HG03064 (cell line): ENCODE measurements around the gene WWTR1.

Source experiments
- ATAC-seq: cut with Tn5 transposase; IDR thresholded peaks from one replicate; pipeline ENCODE4 v1.9.1; 2021; ENCODE audit warnings: low read depth; ENCODE audit not compliant: unreplicated experiment

WWTR1 gene

GRCh38 chr3:149538371-149538770 lies 119.5 kb downstream of the WWTR1 start:
- no peak for ATAC-seq

- ATAC-seq, result no peak
Observed at GRCh38 chr3:149536429-149536828, 121.4 kb downstream of the WWTR1 start.

GRCh38 chr3:149535333-149535685 lies 122.5 kb downstream of the WWTR1 start:
- no peak for ATAC-seq

GRCh38 chr3:149534671-149535332 lies 123.0 kb downstream of the WWTR1 start:
- ATAC-seq, result no peak

GRCh38 chr3:149534082-149534481 lies 123.7 kb downstream of the WWTR1 start:
- ATAC-seq, result no peak

GRCh38 chr3:149532489-149533180 lies 125.2 kb downstream of the WWTR1 start:
- ATAC-seq, result no peak

- ATAC-seq, result no peak
Observed at GRCh38 chr3:149529099-149529498, 128.7 kb downstream of the WWTR1 start.

GRCh38 chr3:149528340-149528650 lies 129.5 kb downstream of the WWTR1 start:
- no peak for ATAC-seq

- ATAC-seq, result no peak
Observed at GRCh38 chr3:149527531-149528339, 130.1 kb downstream of the WWTR1 start.

GRCh38 chr3:149523512-149524299 lies 134.1 kb downstream of the WWTR1 start:
- ATAC-seq, result no peak

- no peak for ATAC-seq
Observed at GRCh38 chr3:149519912-149520311, 137.9 kb downstream of the WWTR1 start.

GRCh38 chr3:149516920-149517319 lies 140.9 kb downstream of the WWTR1 start:
- no peak for ATAC-seq

- ATAC-seq, result no peak
Observed at GRCh38 chr3:149515249-149515648, 142.6 kb downstream of the WWTR1 start.

GRCh38 chr3:149514471-149514870 lies 143.4 kb downstream of the WWTR1 start:
- no peak for ATAC-seq

GRCh38 chr3:149512073-149512782 lies 145.6 kb downstream of the WWTR1 start:
- peak; percentile 68 for ATAC-seq

GRCh38 chr3:149511040-149511626 lies 146.7 kb downstream of the WWTR1 start:
- no peak for ATAC-seq

- ATAC-seq, result no peak
Observed at GRCh38 chr3:149510480-149510879, 147.3 kb downstream of the WWTR1 start.

GRCh38 chr3:149509526-149509925 lies 148.3 kb downstream of the WWTR1 start:
- no peak for ATAC-seq

- ATAC-seq, result no peak
Observed at GRCh38 chr3:149507491-149508324, 150.1 kb downstream of the WWTR1 start.
